ENCODE data around the gene ATG12.

DNA sequence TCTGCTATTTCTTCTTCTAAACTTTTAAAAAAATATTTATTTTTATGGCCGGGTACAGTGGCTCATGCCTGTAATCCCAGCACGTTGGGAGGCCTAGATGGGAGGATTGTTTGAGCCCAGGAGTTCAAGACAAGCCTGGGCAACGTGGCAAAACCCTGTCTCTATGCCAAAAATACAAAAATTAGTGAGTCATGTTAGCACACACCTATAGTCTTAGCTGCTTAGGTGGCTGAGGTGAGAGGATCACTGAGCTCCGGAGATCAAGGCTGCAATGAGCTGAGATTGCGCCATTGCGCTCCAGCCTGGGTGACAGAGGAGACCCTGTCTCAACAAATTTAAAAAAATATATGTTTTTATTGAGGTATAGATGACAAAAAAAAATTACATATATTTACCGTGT, 5.9 kb upstream of the ATG12 start:
- TF ChIP-seq, protein P1, sequence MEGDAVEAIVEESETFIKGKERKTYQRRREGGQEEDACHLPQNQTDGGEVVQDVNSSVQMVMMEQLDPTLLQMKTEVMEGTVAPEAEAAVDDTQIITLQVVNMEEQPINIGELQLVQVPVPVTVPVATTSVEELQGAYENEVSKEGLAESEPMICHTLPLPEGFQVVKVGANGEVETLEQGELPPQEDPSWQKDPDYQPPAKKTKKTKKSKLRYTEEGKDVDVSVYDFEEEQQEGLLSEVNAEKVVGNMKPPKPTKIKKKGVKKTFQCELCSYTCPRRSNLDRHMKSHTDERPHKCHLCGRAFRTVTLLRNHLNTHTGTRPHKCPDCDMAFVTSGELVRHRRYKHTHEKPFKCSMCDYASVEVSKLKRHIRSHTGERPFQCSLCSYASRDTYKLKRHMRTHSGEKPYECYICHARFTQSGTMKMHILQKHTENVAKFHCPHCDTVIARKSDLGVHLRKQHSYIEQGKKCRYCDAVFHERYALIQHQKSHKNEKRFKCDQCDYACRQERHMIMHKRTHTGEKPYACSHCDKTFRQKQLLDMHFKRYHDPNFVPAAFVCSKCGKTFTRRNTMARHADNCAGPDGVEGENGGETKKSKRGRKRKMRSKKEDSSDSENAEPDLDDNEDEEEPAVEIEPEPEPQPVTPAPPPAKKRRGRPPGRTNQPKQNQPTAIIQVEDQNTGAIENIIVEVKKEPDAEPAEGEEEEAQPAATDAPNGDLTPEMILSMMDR (conservative IDR thresholded peaks at IDR 0.05; ENCODE audit: low read length) = no peak
- no peak for TF ChIP-seq EZH2phosphoT487 (IDR thresholded peaks at IDR 0.05; ENCODE audit: borderline replicate concordance)
